C4-2B (cell line): ENCODE results near the gene QSOX1.

Experiments used
- CTCF ChIP-seq: fragments of 450-650 bp; conservative IDR thresholded peaks from 2 replicates; pipeline ENCODE4 v1.5.1; 2017; ENCODE audit warnings: mild to moderate bottlenecking
- ZFX ChIP-seq: fragments of 450-650 bp; IDR thresholded peaks from 2 replicates; pipeline ENCODE4 v1.6.1; 2017

GRCh38 chr1:180156631-180157091 lies 2.0 kb downstream of the QSOX1 start:
- no peak for TF ChIP-seq CTCF
- no peak for TF ChIP-seq ZFX
